IMR-90 (cell line): ENCODE data around the gene ANO10. TPM values are rescaled to one million over a fixed set of nuclear protein-coding genes. Genes with fewer than 3 reads are reported as not detected.

Experiments used
- ATAC-seq: fragments of 200-7000 bp; cut with Tn5 transposase; 2 replicates; pipeline ENCODE4 v1.9.1; 2020; ENCODE audit warnings: low read depth, mild to moderate bottlenecking, moderate library complexity
- BruUV-seq: library from RNA; stranded (reverse); fragments of 400-500 nt; replicated peaks from 2 replicates; lab custom pipeline; 2021; lab: Mats Ljungman, UMichigan
- CTCF ChIA-PET: fragments of 300-600 bp; formaldehyde crosslinking; extraction: SDS; loops from one replicate; lab custom pipeline; 2021; ENCODE audit warnings: antibody characterized with exemption; lab: Yijun Ruan, JAX
- POLR2A ChIA-PET: fragments of 300-600 bp; sonication (Branson Sonifier 250); formaldehyde crosslinking; loops from one replicate; lab custom pipeline; 2022; ENCODE audit warnings: antibody characterized with exemption; ENCODE audit not compliant: unreplicated experiment; lab: Charles Lee
- DNase-seq: peaks from one replicate; pipeline ENCODE4 v3.0.0; 2013
- H2AFZ ChIP-seq: replicated peaks from 2 replicates; pipeline ENCODE3; 2013; ENCODE audit warnings: low read length, mild to moderate bottlenecking; ENCODE audit not compliant: poor library complexity
- H2AK5ac ChIP-seq: 2 replicates; pipeline ENCODE4 v1.6.1; 2013; ENCODE audit warnings: low read depth, low read length, inconsistent platforms
- H2AK9ac ChIP-seq: replicated peaks from 2 replicates; pipeline ENCODE3; 2013; ENCODE audit warnings: mild to moderate bottlenecking, low read depth, low read length, moderate library complexity; ENCODE audit not compliant: poor library complexity
- H2BK120ac ChIP-seq: 2 replicates; pipeline ENCODE4 v1.6.1; 2013; ENCODE audit warnings: low read depth, low read length, inconsistent platforms
- H2BK15ac ChIP-seq: 3 replicates; pipeline ENCODE4 v1.6.1; 2013; ENCODE audit warnings: low read depth, low read length, inconsistent platforms
- H2BK20ac ChIP-seq: 2 replicates; pipeline ENCODE4 v1.6.1; 2013; ENCODE audit warnings: low read depth, mild to moderate bottlenecking, inconsistent platforms, low read length, moderate library complexity
- H2BK5ac ChIP-seq: 2 replicates; pipeline ENCODE4 v1.6.1; 2013; ENCODE audit warnings: mild to moderate bottlenecking, low read depth, low read length, inconsistent platforms; ENCODE audit not compliant: poor library complexity, severe bottlenecking
- H3K14ac ChIP-seq: replicated peaks from 2 replicates; pipeline ENCODE4 v1.6.1; 2013; ENCODE audit warnings: low read depth, low read length, inconsistent platforms
- H3K18ac ChIP-seq: 2 replicates; pipeline ENCODE4 v1.6.1; 2013; ENCODE audit warnings: low read depth, low read length, control low read depth
- H3K23ac ChIP-seq: 2 replicates; pipeline ENCODE4 v1.6.1; 2013; ENCODE audit warnings: low read depth, low read length, inconsistent platforms
- H3K27ac ChIP-seq: 2 replicates; pipeline ENCODE4 v1.5.1; 2013; ENCODE audit warnings: mild to moderate bottlenecking, control low read depth, low read length; ENCODE audit not compliant: insufficient read depth
- H3K27me3 ChIP-seq: 2 replicates; pipeline ENCODE4 v1.6.1; 2013; ENCODE audit warnings: low read length; ENCODE audit not compliant: control insufficient read depth, insufficient read depth
- H3K36me3 ChIP-seq: 2 replicates; pipeline ENCODE4 v1.6.1; 2013; ENCODE audit warnings: low read length, mixed read lengths; ENCODE audit not compliant: control insufficient read depth, insufficient read depth
- H3K4ac ChIP-seq: 2 replicates; pipeline ENCODE4 v1.6.1; 2013; ENCODE audit warnings: low read depth, low read length, inconsistent platforms
- H3K4me1 ChIP-seq: 2 replicates; pipeline ENCODE4 v1.6.1; 2013; ENCODE audit warnings: low read length, mixed read lengths; ENCODE audit not compliant: control insufficient read depth, insufficient read depth
- H3K4me2 ChIP-seq: 2 replicates; pipeline ENCODE4 v1.6.1; 2013; ENCODE audit warnings: low read depth, mild to moderate bottlenecking, control low read depth, low read length, moderate library complexity
- H3K4me3 ChIP-seq: 2 replicates; pipeline ENCODE4 v1.5.1; 2013; ENCODE audit warnings: low read depth, mild to moderate bottlenecking, control low read depth, low read length, moderate library complexity; ENCODE audit not compliant: insufficient read depth
- H3K56ac ChIP-seq: 2 replicates; pipeline ENCODE4 v1.6.1; 2013; ENCODE audit warnings: low read length, inconsistent platforms; ENCODE audit not compliant: insufficient read depth; ENCODE audit errors: extremely low read depth
- H3K79me1 ChIP-seq, 2 experiments: 2 replicates each; pipeline ENCODE4 v1.6.1; 2013; ENCODE audit warnings: low read length in 2 of 2, inconsistent platforms in 1 of 2, low read depth in 1 of 2
- H3K9ac ChIP-seq: 2 replicates; pipeline ENCODE4 v1.6.1; 2013; ENCODE audit warnings: low read depth, low read length, control low read depth
- H3K9me1 ChIP-seq: 2 replicates; pipeline ENCODE4 v1.6.1; 2013; ENCODE audit warnings: low read length, inconsistent platforms; ENCODE audit not compliant: insufficient read depth
- H3K9me3 ChIP-seq: 2 replicates; pipeline ENCODE4 v1.6.1; 2013; ENCODE audit warnings: low read length; ENCODE audit not compliant: control insufficient read depth, insufficient read depth
- H4K20me1 ChIP-seq: 2 replicates; pipeline ENCODE4 v1.6.1; 2013; ENCODE audit warnings: low read length, inconsistent platforms; ENCODE audit not compliant: insufficient read depth
- H4K5ac ChIP-seq: 2 replicates; pipeline ENCODE4 v1.6.1; 2013; ENCODE audit warnings: mild to moderate bottlenecking, low read depth, low read length, control low read depth
- H4K8ac ChIP-seq, 2 experiments: 2 replicates each; pipeline ENCODE4 v1.6.1; 2013; ENCODE audit warnings: low read depth in 2 of 2, low read length in 2 of 2, control low read depth in 1 of 2, inconsistent platforms in 1 of 2
- H4K91ac ChIP-seq: 2 replicates; pipeline ENCODE4 v1.6.1; 2013; ENCODE audit warnings: low read depth, low read length, inconsistent platforms; ENCODE audit not compliant: insufficient read depth
- BHLHE40 ChIP-seq: fragments of 150-350 bp; IDR thresholded peaks from 2 replicates; pipeline ENCODE4 v1.6.1; 2016; ENCODE audit warnings: mild to moderate bottlenecking, low read depth, low read length
- CEBPB ChIP-seq: IDR thresholded peaks from 2 replicates; pipeline ENCODE4 v1.6.1; 2012; ENCODE audit warnings: low read depth, low read length, improper control_type of control experiment
- CHD1 ChIP-seq: IDR thresholded peaks from 2 replicates; pipeline ENCODE4 v1.6.1; 2012; ENCODE audit warnings: low read depth, low read length, improper control_type of control experiment
- CTCF ChIP-seq: conservative IDR thresholded peaks from 2 replicates; pipeline ENCODE4 v1.5.1; 2012; ENCODE audit warnings: mild to moderate bottlenecking, low read depth, low read length, improper control_type of control experiment
- ELK1 ChIP-seq: fragments of 150-350 bp; IDR thresholded peaks from 2 replicates; pipeline ENCODE4 v1.6.1; 2016; ENCODE audit warnings: low read depth, mild to moderate bottlenecking, low read length, moderate library complexity, borderline replicate concordance
- FOS ChIP-seq: fragments of 150-350 bp; IDR thresholded peaks from 2 replicates; pipeline ENCODE4 v1.6.1; 2016; ENCODE audit warnings: low read depth, low read length
- MAFK ChIP-seq: IDR thresholded peaks from 2 replicates; pipeline ENCODE4 v1.6.1; 2012; ENCODE audit warnings: low read depth, low read length, improper control_type of control experiment
- MAZ ChIP-seq: IDR thresholded peaks from 2 replicates; pipeline ENCODE4 v1.6.1; 2012; ENCODE audit warnings: low read depth, mild to moderate bottlenecking, low read length, improper control_type of control experiment, moderate library complexity, borderline replicate concordance
- MXI1 ChIP-seq: IDR thresholded peaks from 2 replicates; pipeline ENCODE4 v1.6.1; 2012; ENCODE audit warnings: low read depth, mild to moderate bottlenecking, low read length, moderate library complexity, borderline replicate concordance
- POLR2A ChIP-seq: IDR thresholded peaks from 2 replicates; pipeline ENCODE4 v1.6.1; 2012; ENCODE audit warnings: mild to moderate bottlenecking, low read depth, low read length
- RAD21 ChIP-seq: IDR thresholded peaks from 2 replicates; pipeline ENCODE4 v1.6.1; 2012; ENCODE audit warnings: low read length, improper control_type of control experiment
- RCOR1 ChIP-seq: IDR thresholded peaks from 2 replicates; pipeline ENCODE4 v1.6.1; 2012; ENCODE audit warnings: mild to moderate bottlenecking, low read length, improper control_type of control experiment; ENCODE audit not compliant: insufficient replicate concordance
- RFX5 ChIP-seq: IDR thresholded peaks from 2 replicates; pipeline ENCODE4 v1.8.0; 2012; ENCODE audit warnings: low read depth, mild to moderate bottlenecking, low read length, moderate library complexity
- SMC3 ChIP-seq: fragments of 150-350 bp; IDR thresholded peaks from 2 replicates; pipeline ENCODE4 v1.6.1; 2016; ENCODE audit warnings: low read depth, mild to moderate bottlenecking, antibody characterized with exemption, low read length, moderate library complexity
- USF2 ChIP-seq: fragments of 150-350 bp; IDR thresholded peaks from 2 replicates; pipeline ENCODE4 v1.6.1; 2017; ENCODE audit warnings: mild to moderate bottlenecking, antibody characterized with exemption, low read length, low read depth
- WGBS, 2 experiments: methylation state at CpG; one replicate each; pipeline versions ENCODE4 v1.1.5 to v1.1.7; 2013; ENCODE audit warnings: missing lambda C conversion rate in 2 of 2; ENCODE audit not compliant: insufficient read length in 1 of 2; ENCODE audit errors: extremely low coverage in 2 of 2; 5-methylcytosine and 5-hydroxymethylcytosine counted together
- dilution Hi-C: fragments of 300-500 bp; cut with HindIII; formaldehyde crosslinking; loops from one replicate; pipeline ENCODE4 v1.14.3; 2018; ENCODE audit warnings: low sequenced_read_pairs; ENCODE audit not compliant: unreplicated experiment
- in situ Hi-C: fragments of 300-500 bp; cut with MboI; formaldehyde crosslinking; loops from 3 replicates; pipeline ENCODE4 v1.14.3; 2019; ENCODE audit warnings: low sequenced_read_pairs, inconsistent platforms, mixed read lengths
- intact Hi-C: fragments of 100-400 bp; cut with micrococcal nuclease; formaldehyde crosslinking; loops from 2 replicates; pipeline ENCODE4 v1.10.0; 2022
- polyA plus RNA-seq, 3 experiments: library from polyadenylated mRNA; depleted of rRNA; stranded (reverse); fragments of >200 nt; gene quantifications; 2 replicates each; pipeline ENCODE4 v1.2.3, GENCODE V29; 2012; ENCODE audit warnings: low replicate concordance in 1 of 3
- total RNA-seq: library from RNA; depleted of rRNA; stranded (reverse); fragments of >200 nt; gene quantifications from 2 replicates; pipeline ENCODE4 v1.2.3, GENCODE V29; 2012

Gene ANO10
- total and polyA plus RNA-seq, 2 of the 4 experiments (the other 2 are of a cell fraction) = 28.5 to 41.6 TPM

- WGBS, 2 experiments = no CpG with 5 or more reads among the region's 9 CpGs
- H2BK15ac ChIP-seq = no peak overlapping the region
- no peak for TF ChIP-seq CHD1
- no peak for TF ChIP-seq USF2
- no peak for TF ChIP-seq CEBPB
- no peak for TF ChIP-seq ELK1
- no peak for TF ChIP-seq POLR2A
- TF ChIP-seq SMC3 = no peak
- no peak for TF ChIP-seq MXI1
- TF ChIP-seq MAFK = no peak
- no peak for TF ChIP-seq RCOR1
- TF ChIP-seq BHLHE40 = no peak
- no peak for TF ChIP-seq RAD21
- TF ChIP-seq CTCF = no peak
- TF ChIP-seq MAZ = no peak
- no peak for TF ChIP-seq FOS
- TF ChIP-seq RFX5 = no peak
- H3K27me3 ChIP-seq = no peaks in the 10 kb centered on the region
- H3K56ac ChIP-seq = no peak overlapping the region
- H2BK20ac ChIP-seq = no peak overlapping the region
- peaks cover 6% of the 10 kb centered on the region for H3K36me3 ChIP-seq
- H3K27ac ChIP-seq = no peak overlapping the region
- POLR2A ChIA-PET = no interaction called here
- intact Hi-C loops = no loop called here
- no peak for ATAC-seq
- H3K9me3 ChIP-seq = peaks cover 5% of the 10 kb centered on the region; the same call in 1 of the 2 replicates
- no peaks in the 10 kb centered on the region for H4K20me1 ChIP-seq
- no peak overlapping the region for H3K23ac ChIP-seq
- H2BK120ac ChIP-seq = no peak overlapping the region
- H2AK5ac ChIP-seq = no peak overlapping the region
- H2AFZ ChIP-seq = no peak overlapping the region
- H2AK9ac ChIP-seq = no peak overlapping the region
- CTCF ChIA-PET = no interaction called here
- H3K4me3 ChIP-seq = no peak overlapping the region
- peaks cover 8 to 12% of the 10 kb centered on the region in 2 experiments; a peak in 3 of 4 replicates for H3K79me1 ChIP-seq
- H3K9me1 ChIP-seq = peaks cover 10% of the 10 kb centered on the region
- no peak overlapping the region for H3K4me2 ChIP-seq
- no peak overlapping the region for H4K8ac ChIP-seq
- BruUV-seq = no TSS peak
- no peak overlapping the region for H3K4ac ChIP-seq
- 0 out of 2 replicates have a peak overlapping the region, but pooled peaks have one; percentile 36 for H3K18ac ChIP-seq
- H4K91ac ChIP-seq = no peak overlapping the region
- peaks cover 9% of the 10 kb centered on the region for H3K4me1 ChIP-seq
- no peak for DNase-seq
- no peak overlapping the region for H3K14ac ChIP-seq
- no peak overlapping the region for H2BK5ac ChIP-seq
- dilution Hi-C loops = no loop called here
- in situ Hi-C loops = no loop called here
- no peak overlapping the region for H4K5ac ChIP-seq
- no peak overlapping the region for H3K9ac ChIP-seq
Measured at GRCh38 chr3:43515970-43516635, 105.7 kb downstream of the ANO10 start.
